H9 (cell line): ENCODE data around the gene MTTP. TPM values are rescaled to one million over a fixed set of nuclear protein-coding genes. Genes with fewer than 3 reads are reported as not detected.

Experiments
- DNase-seq: peaks from one replicate; pipeline ENCODE4 v3.0.0-alpha.2; 2017
- H2AFZ ChIP-seq: one replicate; pipeline ENCODE4 v1.6.1; 2013; ENCODE audit warnings: mild to moderate bottlenecking, low read length, control low read depth, moderate library complexity
- H2AK5ac ChIP-seq: 2 replicates; pipeline ENCODE4 v1.6.1; 2013; ENCODE audit warnings: low read length, control low read depth, mixed read lengths; ENCODE audit not compliant: insufficient read length
- H2BK120ac ChIP-seq: one replicate; pipeline ENCODE4 v1.6.1; 2013; ENCODE audit warnings: low read depth, mild to moderate bottlenecking, low read length, control low read depth, inconsistent platforms; ENCODE audit not compliant: poor library complexity, severe bottlenecking
- H2BK12ac ChIP-seq: 2 replicates; pipeline ENCODE4 v1.6.1; 2013; ENCODE audit warnings: low read length, control low read depth, mixed read lengths, low read depth; ENCODE audit not compliant: insufficient read length
- H2BK15ac ChIP-seq: 2 replicates; pipeline ENCODE4 v1.6.1; 2013; ENCODE audit warnings: low read depth, low read length, control low read depth
- H2BK20ac ChIP-seq: one replicate; pipeline ENCODE4 v1.6.1; 2013; ENCODE audit warnings: low read depth, mild to moderate bottlenecking, low read length, control low read depth, inconsistent platforms; ENCODE audit not compliant: poor library complexity, severe bottlenecking
- H2BK5ac ChIP-seq: 2 replicates; pipeline ENCODE4 v1.6.1; 2013; ENCODE audit warnings: low read length, control low read depth, mixed read lengths; ENCODE audit not compliant: insufficient read length
- H3K14ac ChIP-seq: 2 replicates; pipeline ENCODE4 v1.6.1; 2013; ENCODE audit warnings: low read length, control low read depth; ENCODE audit not compliant: insufficient read depth
- H3K18ac ChIP-seq: 2 replicates; pipeline ENCODE4 v1.6.1; 2013; ENCODE audit warnings: low read depth, mild to moderate bottlenecking, mixed read lengths, low read length, control low read depth; ENCODE audit not compliant: insufficient read length
- H3K23ac ChIP-seq: 2 replicates; pipeline ENCODE4 v1.6.1; 2013; ENCODE audit warnings: low read length, control low read depth, mixed read lengths, low read depth; ENCODE audit not compliant: insufficient read length
- H3K23me2 ChIP-seq: 2 replicates; pipeline ENCODE4 v1.6.1; 2013; ENCODE audit warnings: low read depth, mild to moderate bottlenecking, mixed read lengths, low read length, control low read depth; ENCODE audit not compliant: insufficient read length, poor library complexity, severe bottlenecking
- H3K27ac ChIP-seq: 2 replicates; pipeline ENCODE4 v1.5.1; 2013; ENCODE audit warnings: low read length, control low read depth, mixed read lengths, low read depth; ENCODE audit not compliant: insufficient read length
- H3K27me3 ChIP-seq: 2 replicates; pipeline ENCODE4 v1.6.1; 2013; ENCODE audit warnings: low read length, control low read depth, inconsistent platforms; ENCODE audit not compliant: insufficient read depth
- H3K4ac ChIP-seq: 2 replicates; pipeline ENCODE4 v1.6.1; 2013; ENCODE audit warnings: low read depth, mild to moderate bottlenecking, control low read depth, inconsistent platforms, low read length, moderate library complexity
- H3K4me1 ChIP-seq: 2 replicates; pipeline ENCODE4 v1.6.1; 2013; ENCODE audit warnings: low read length, control low read depth, inconsistent platforms; ENCODE audit not compliant: insufficient read depth
- H3K4me2 ChIP-seq: 2 replicates; pipeline ENCODE4 v1.6.1; 2013; ENCODE audit warnings: low read length, control low read depth, mixed read lengths; ENCODE audit not compliant: insufficient read length, insufficient read depth
- H3K56ac ChIP-seq: 2 replicates; pipeline ENCODE4 v1.6.1; 2013; ENCODE audit warnings: low read depth, mild to moderate bottlenecking, mixed read lengths, low read length, control low read depth; ENCODE audit not compliant: insufficient read length
- H3K79me1 ChIP-seq: 2 replicates; pipeline ENCODE4 v1.6.1; 2013; ENCODE audit warnings: low read depth, mild to moderate bottlenecking, moderate library complexity, low read length, control low read depth, inconsistent platforms; ENCODE audit not compliant: insufficient read depth, poor library complexity, severe bottlenecking
- H3K79me2 ChIP-seq: 2 replicates; pipeline ENCODE4 v1.6.1; 2013; ENCODE audit warnings: low read length, control low read depth, inconsistent platforms; ENCODE audit not compliant: insufficient read depth
- H3K9ac ChIP-seq: 2 replicates; pipeline ENCODE4 v1.6.1; 2013; ENCODE audit warnings: low read length, control low read depth, mixed read lengths; ENCODE audit not compliant: insufficient read length; ENCODE audit errors: extremely low read depth
- H3K9me3 ChIP-seq: one replicate; pipeline ENCODE4 v1.6.1; 2013; ENCODE audit warnings: low read depth, low read length, inconsistent platforms; ENCODE audit not compliant: control insufficient read depth
- H3T11ph ChIP-seq: one replicate; pipeline ENCODE4 v1.6.1; 2013; ENCODE audit warnings: mild to moderate bottlenecking, low read length, control low read depth, inconsistent platforms
- H4K20me1 ChIP-seq: one replicate; pipeline ENCODE4 v1.6.1; 2013; ENCODE audit not compliant: control insufficient read depth, insufficient read length, insufficient read depth
- H4K5ac ChIP-seq: 2 replicates; pipeline ENCODE4 v1.6.1; 2013; ENCODE audit warnings: low read depth, mild to moderate bottlenecking, mixed read lengths, low read length, control low read depth; ENCODE audit not compliant: insufficient read length
- H4K8ac ChIP-seq: replicated peaks from 2 replicates; pipeline ENCODE4 v1.6.1; 2013; ENCODE audit warnings: low read length, control low read depth, mixed read lengths, low read depth; ENCODE audit not compliant: insufficient read length
- H4K91ac ChIP-seq: 2 replicates; pipeline ENCODE4 v1.6.1; 2013; ENCODE audit warnings: low read depth, mild to moderate bottlenecking, moderate library complexity, mixed read lengths, low read length, control low read depth; ENCODE audit not compliant: insufficient read length
- H3K27ac Mint-ChIP-seq, 3 experiments: 2 replicates in 2 of 3; 3 replicates in 1 of 3; pipeline ENCODE4 v1.8.0; 2020 to 2021; ENCODE audit warnings: mixed read lengths in 3 of 3, mild to moderate bottlenecking in 1 of 3, moderate library complexity in 1 of 3
- H3K27me3 Mint-ChIP-seq: 2 replicates; pipeline ENCODE4 v1.8.0; 2021; ENCODE audit warnings: low read depth, mild to moderate bottlenecking, moderate library complexity, mixed read lengths
- H3K36me3 Mint-ChIP-seq, 3 experiments: 2 replicates in 2 of 3; 3 replicates in 1 of 3; pipeline ENCODE4 v1.8.0; 2020 to 2021; ENCODE audit warnings: low read depth in 3 of 3, mixed read lengths in 3 of 3; ENCODE audit not compliant: insufficient read depth in 1 of 3
- H3K4me1 Mint-ChIP-seq, 2 experiments: 2 replicates each; pipeline ENCODE4 v1.8.0; 2020; ENCODE audit warnings: mixed read lengths in 2 of 2
- H3K4me3 Mint-ChIP-seq, 2 experiments: 2 replicates in 1 of 2; 3 replicates in 1 of 2; pipeline ENCODE4 v1.8.0; 2020 to 2021; ENCODE audit warnings: mild to moderate bottlenecking in 2 of 2, mixed read lengths in 2 of 2, moderate library complexity in 1 of 2
- H3K9me3 Mint-ChIP-seq, 2 experiments: 2 replicates in 1 of 2; 3 replicates in 1 of 2; pipeline ENCODE4 v1.8.0; 2020; ENCODE audit warnings: mild to moderate bottlenecking in 2 of 2, mixed read lengths in 2 of 2, moderate library complexity in 1 of 2
- total RNA-seq: library from RNA; stranded (reverse); gene quantifications from 2 replicates; pipeline ENCODE4 v1.2.1, GENCODE V29; 2021
- TF ChIP-seq, protein P1 (sequence below): fragments of 200-600 bp; sonication (generic); conservative IDR thresholded peaks from 3 replicates; pipeline ENCODE4 v1.8.0; 2021; ENCODE audit warnings: antibody characterized with exemption, mild to moderate bottlenecking

The MTTP gene
- total RNA-seq, 1 experiment from 2014 or later, result 0.46 TPM

DNA sequence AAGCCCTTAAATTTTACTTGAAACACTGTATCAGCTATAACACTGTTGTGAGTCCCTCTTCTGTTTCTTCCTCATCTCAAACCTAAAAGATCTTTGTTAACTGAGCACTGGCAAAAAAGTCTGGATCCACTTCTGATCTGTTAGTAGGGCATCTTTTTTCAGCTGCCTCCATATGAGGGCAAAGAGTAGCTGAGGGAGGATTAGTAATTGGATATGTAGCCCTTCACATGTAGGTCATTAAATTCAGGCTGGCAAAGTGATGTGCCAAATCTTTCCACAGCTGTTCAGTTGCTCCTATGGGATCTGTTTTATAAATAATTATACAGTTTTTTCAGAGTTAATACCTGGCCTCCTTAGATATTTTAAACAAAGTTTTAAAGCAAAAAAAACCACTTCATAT is 9.7 kb upstream of the MTTP start:
- Histone ChIP-seq H3K14ac (no peak overlapping the region), H3K27me3 (no peaks in the 10 kb centered on the region), H3K4ac (no peak overlapping the region), H2AK5ac (no peak overlapping the region), H2BK12ac (no peak overlapping the region), H3K9ac (no peak overlapping the region), H3K79me2 (no peaks in the 10 kb centered on the region), H3K4me2 (no peak overlapping the region), H3K23ac (no peak overlapping the region), H3K18ac (no peak overlapping the region), H2BK20ac (no peak overlapping the region), H2BK5ac (no peak overlapping the region), H3K27ac (no peak overlapping the region), H2AFZ (no peak overlapping the region), H3K23me2 (no peaks in the 10 kb centered on the region), H4K20me1 (no peaks in the 10 kb centered on the region), H4K5ac (no peak overlapping the region), H4K91ac (no peak overlapping the region), H2BK15ac (no peak overlapping the region), H3K4me1 (no peaks in the 10 kb centered on the region), H3T11ph (no peak overlapping the region), H3K79me1 (no peaks in the 10 kb centered on the region), H2BK120ac (no peak overlapping the region), H3K9me3 (no peaks in the 10 kb centered on the region), H3K56ac (no peak overlapping the region), H4K8ac (no peak overlapping the region)
- TF ChIP-seq, protein P1, sequence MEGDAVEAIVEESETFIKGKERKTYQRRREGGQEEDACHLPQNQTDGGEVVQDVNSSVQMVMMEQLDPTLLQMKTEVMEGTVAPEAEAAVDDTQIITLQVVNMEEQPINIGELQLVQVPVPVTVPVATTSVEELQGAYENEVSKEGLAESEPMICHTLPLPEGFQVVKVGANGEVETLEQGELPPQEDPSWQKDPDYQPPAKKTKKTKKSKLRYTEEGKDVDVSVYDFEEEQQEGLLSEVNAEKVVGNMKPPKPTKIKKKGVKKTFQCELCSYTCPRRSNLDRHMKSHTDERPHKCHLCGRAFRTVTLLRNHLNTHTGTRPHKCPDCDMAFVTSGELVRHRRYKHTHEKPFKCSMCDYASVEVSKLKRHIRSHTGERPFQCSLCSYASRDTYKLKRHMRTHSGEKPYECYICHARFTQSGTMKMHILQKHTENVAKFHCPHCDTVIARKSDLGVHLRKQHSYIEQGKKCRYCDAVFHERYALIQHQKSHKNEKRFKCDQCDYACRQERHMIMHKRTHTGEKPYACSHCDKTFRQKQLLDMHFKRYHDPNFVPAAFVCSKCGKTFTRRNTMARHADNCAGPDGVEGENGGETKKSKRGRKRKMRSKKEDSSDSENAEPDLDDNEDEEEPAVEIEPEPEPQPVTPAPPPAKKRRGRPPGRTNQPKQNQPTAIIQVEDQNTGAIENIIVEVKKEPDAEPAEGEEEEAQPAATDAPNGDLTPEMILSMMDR, result no peak
- Mint-ChIP-seq H3K27ac (no peak overlapping the region), H3K36me3 (no peaks in the 10 kb centered on the region), H3K4me1 (peaks cover 0 to 6% of the 10 kb centered on the region in 2 experiments; a peak in 2 of 4 replicates), H3K9me3 (no peaks in the 10 kb centered on the region), H3K4me3 (peak overlapping the region; percentile 10 to 22; a peak in 2 of 5 replicates), H3K27me3 (no peaks in the 10 kb centered on the region)
- no peak for DNase-seq
